ENCODE measurements around the gene ZBED5.
"Not testable (repeated sequence)": the region's sequence is repeated elsewhere in the genome, so short reads cannot be mapped to it uniquely, and the experiment has no call there.

The ZBED5 gene

GRCh38 chr11:10836884-10837283 lies 21.0 kb downstream of the ZBED5 start:
- DNase-seq = not testable (repeated sequence)

GRCh38 chr11:10829139-10829538 lies 28.7 kb downstream of the ZBED5 start:
- no peak for DNase-seq

- DNase-seq = no peak
These were observed 29.5 kb downstream of the ZBED5 start for GRCh38 chr11:10828402-10828801.

- no peak for DNase-seq
These were observed 33.0 kb downstream of the ZBED5 start for GRCh38 chr11:10824888-10825287.

GRCh38 chr11:10823152-10823579 lies 34.7 kb downstream of the ZBED5 start:
- no peak for DNase-seq

- DNase-seq = not testable (repeated sequence)
These were observed 35.4 kb downstream of the ZBED5 start for GRCh38 chr11:10822491-10822890.

GRCh38 chr11:10818594-10818993 lies 39.3 kb downstream of the ZBED5 start:
- DNase-seq = no peak

- no peak for DNase-seq
These were observed 43.9 kb downstream of the ZBED5 start for GRCh38 chr11:10813945-10814344.

GRCh38 chr11:10809373-10810160 lies 48.3 kb downstream of the ZBED5 start:
- peak; percentile 60 for DNase-seq

- peak; percentile 98 for DNase-seq
These were observed 49.1 kb downstream of the ZBED5 start, which contains the start of gene EIF4G2 for GRCh38 chr11:10808553-10809372. TSS of gene EIF4G2 (minus strand) at chr11:10808926.

- DNase-seq = no peak
These were observed 49.7 kb downstream of the ZBED5 start for GRCh38 chr11:10808235-10808552.

- peak; percentile 37 for DNase-seq
These were observed 50.2 kb downstream of the ZBED5 start for GRCh38 chr11:10807493-10808234.

GRCh38 chr11:10806206-10806605 lies 51.6 kb downstream of the ZBED5 start:
- no peak for DNase-seq

GRCh38 chr11:10805741-10806140 lies 52.1 kb downstream of the ZBED5 start:
- DNase-seq = no peak

GRCh38 chr11:10803676-10804075 lies 54.2 kb downstream of the ZBED5 start:
- DNase-seq = no peak
